Spleen (tissue), 11 donors: Measurements from ENCODE around the gene NIPAL3. TPM values are rescaled to one million over a fixed set of nuclear protein-coding genes. Genes with fewer than 3 reads are reported as not detected.

Source experiments
- DNase-seq: peaks from one replicate; pipeline ENCODE4 v3.0.0-alpha.2; 2020
- H3K27ac ChIP-seq, 8 donors: fragments of 200-600 bp; sonication (generic) in 7 of 8; 1 replicate in 4 of 8; 2 replicates in 4 of 8; pipeline versions ENCODE4 v1.5.0 to v1.8.0; 2016 to 2021; ENCODE audit warnings: inconsistent platforms in 4 of 8, mild to moderate bottlenecking in 4 of 8, moderate library complexity in 1 of 8
- H3K27me3 ChIP-seq, 7 donors: fragments of 200-600 bp; sonication (generic) in 6 of 7; replicated peaks in 1 of 7; 1 replicate in 4 of 7; 2 replicates in 3 of 7; pipeline versions ENCODE4 v1.5.0 to v1.8.0; 2016 to 2021; ENCODE audit warnings: inconsistent platforms in 3 of 7, mild to moderate bottlenecking in 1 of 7
- H3K36me3 ChIP-seq, 6 donors: fragments of 200-600 bp; sonication (generic) in 5 of 6; 1 replicate in 4 of 6; 2 replicates in 2 of 6; pipeline versions ENCODE4 v1.5.0 to v1.8.0; 2016 to 2021; ENCODE audit warnings: inconsistent platforms in 2 of 6
- H3K4me1 ChIP-seq, 6 donors: fragments of 200-600 bp; sonication (generic) in 5 of 6; 1 replicate in 3 of 6; 2 replicates in 3 of 6; pipeline versions ENCODE4 v1.5.0 to v1.8.0; 2016 to 2021; ENCODE audit warnings: inconsistent platforms in 3 of 6
- H3K4me3 ChIP-seq, 8 donors: fragments of 200-600 bp; sonication (generic) in 7 of 8; 1 replicate in 4 of 8; 2 replicates in 4 of 8; pipeline versions ENCODE4 v1.5.0 to v1.8.0; 2016 to 2021; ENCODE audit warnings: inconsistent platforms in 4 of 8, mild to moderate bottlenecking in 4 of 8, moderate library complexity in 2 of 8
- H3K9me3 ChIP-seq, 8 donors: fragments of 200-600 bp; sonication (generic) in 7 of 8; 1 replicate in 4 of 8; 2 replicates in 4 of 8; pipeline versions ENCODE4 v1.5.0 to v1.8.0; 2016 to 2021; ENCODE audit warnings: inconsistent platforms in 4 of 8
- CTCF ChIP-seq, 11 experiments: fragments of 200-600 bp in 7 of 11; fragments of 450-650 bp in 4 of 11; sonication (generic) in 4 of 11; IDR thresholded peaks in 8 of 11; conservative IDR thresholded peaks in 3 of 11; 1 replicate in 7 of 11; 2 replicates in 4 of 11; pipeline versions ENCODE4 v1.4.0 to v1.8.0; 2016 to 2021; ENCODE audit warnings: antibody characterized with exemption in 11 of 11, inconsistent platforms in 4 of 11, mild to moderate bottlenecking in 1 of 11
- POLR2A ChIP-seq, 3 donors: fragments of 450-650 bp; IDR thresholded peaks; one replicate each; pipeline ENCODE4 v1.5.1; 2017; ENCODE audit warnings: antibody characterized with exemption in 3 of 3, mild to moderate bottlenecking in 1 of 3
- POLR2AphosphoS5 ChIP-seq, 3 donors: sonication (generic); formaldehyde crosslinking; IDR thresholded peaks; one replicate each; pipeline ENCODE4 v1.5.1; 2017; ENCODE audit warnings: antibody characterized with exemption in 3 of 3
- WGBS, 5 donors: extraction: QIAGEN DNeasy Blood & Tissue Kit in 3 of 5; methylation state at CpG; one replicate each; pipeline versions ENCODE4 v1.1.5 to v1.1.7; 2013 to 2018; 5-methylcytosine and 5-hydroxymethylcytosine counted together
- intact Hi-C: fragments of 100-400 bp; cut with DNase I; formaldehyde crosslinking; loops from one replicate; pipeline ENCODE4 v1.15.0; 2023; ENCODE audit warnings: low total_unique reads
- polyA plus RNA-seq, 3 donors: library from polyadenylated mRNA; stranded (reverse); fragments of 200-250 nt; gene quantifications; one replicate each; pipeline ENCODE4 v1.2.1, GENCODE V29; 2013
- total RNA-seq, 7 donors: library from RNA; depleted of rRNA in 3 of 7; stranded (reverse); fragments of >200 nt in 3 of 7; fragmentation: NEBNext Ultra II Directional in 4 of 7; extraction: Animal tissue kit (Norgen Biotek cat#: 25700) in 4 of 7; gene quantifications; one replicate each; pipeline versions ENCODE4 v1.1.0 to v1.2.1, GENCODE V29; 2016 to 2021
- donor health status: healthy with polysubstance abuse.
- donor health status: DM: no; HTN: no; CAD: no; lungs with moderate emphysema.
- donor health status: DM: no; HTN: no; CAD: no.
- donor health status: Bipolar disorder and iron deficiency.
- donor health status: healthy.
- donor health status: DM: no; HTN: no; CAD: no.
- donor health status: DM: yes; HTN: yes; CAD: no.

Gene NIPAL3
- total and polyA plus RNA-seq, 10 donors, result 5.3 to 49.2 (median 24.7) TPM

GRCh38 chr1:24392982-24393650 lies 22.5 kb upstream of the NIPAL3 start:
- Histone ChIP-seq H3K4me3 (no peak overlapping the region), H3K27ac (peak overlapping the region in 5 of 8 donors; percentile 73 to 86 (median 78)), H3K9me3 (no peaks in the 10 kb centered on the region), H3K4me1 (peaks cover 8 to 44% (median 32%) of the 10 kb centered on the region in 6 donors), H3K36me3 (no peaks in the 10 kb centered on the region), H3K27me3 (no peaks in the 10 kb centered on the region)
- no peak for DNase-seq
- TF ChIP-seq CTCF (IDR thresholded peaks at IDR 0.05 in 8 of 11, conservative IDR thresholded peaks at IDR 0.05 in 3 of 11), result no peak
- no peak for TF ChIP-seq POLR2A (IDR thresholded peaks at IDR 0.05)
- TF ChIP-seq POLR2AphosphoS5 (IDR thresholded peaks at IDR 0.05), result no peak
- WGBS, 5 donors, result 68 to 79% (median 69%) methylated on average over 4 of the region's 4 CpGs
- intact Hi-C loops, result no loop called here

- intact Hi-C loops, result no loop called here
- H3K27ac ChIP-seq, result peak overlapping the region in 4 of 8 donors; percentile 73 to 86 (median 80)
- TF ChIP-seq CTCF (IDR thresholded peaks at IDR 0.05 in 8 of 11, conservative IDR thresholded peaks at IDR 0.05 in 3 of 11), result no peak
- no peak for TF ChIP-seq POLR2A (IDR thresholded peaks at IDR 0.05)
- no peak for TF ChIP-seq POLR2AphosphoS5 (IDR thresholded peaks at IDR 0.05)
Observed at GRCh38 chr1:24393892-24394291, 21.7 kb upstream of the NIPAL3 start.

GRCh38 chr1:24400065-24400464 lies 15.5 kb upstream of the NIPAL3 start:
- DNase-seq, result no peak
- Histone ChIP-seq H3K27me3 (no peaks in the 10 kb centered on the region), H3K4me3 (no peak overlapping the region), H3K9me3 (no peaks in the 10 kb centered on the region), H3K27ac (no peak overlapping the region), H3K36me3 (peaks cover 0 to 16% (median 3%) of the 10 kb centered on the region in 6 donors), H3K4me1 (no peaks in the 10 kb centered on the region)
- 71 to 93% (median 85%) methylated on average over 1 of the region's 1 CpG for WGBS, 5 donors
- TF ChIP-seq POLR2AphosphoS5 (IDR thresholded peaks at IDR 0.05) (no peak), CTCF (IDR thresholded peaks at IDR 0.05 in 8 of 11, conservative IDR thresholded peaks at IDR 0.05 in 3 of 11) (no peak), POLR2A (IDR thresholded peaks at IDR 0.05) (no peak)
- intact Hi-C loops, result no loop called here

More at GRCh38 chr1:24393892-24394291, 21.7 kb upstream of the NIPAL3 start:
- Histone ChIP-seq H3K27me3 (no peaks in the 10 kb centered on the region), H3K36me3 (no peaks in the 10 kb centered on the region), H3K4me3 (no peak overlapping the region), H3K9me3 (no peaks in the 10 kb centered on the region), H3K4me1 (peaks cover 8 to 44% (median 32%) of the 10 kb centered on the region in 6 donors)
- no peak for DNase-seq
- 75 to 85% (median 83%) methylated on average over 6 of the region's 6 CpGs for WGBS, 5 donors

GRCh38 chr1:24403806-24404205 lies 11.8 kb upstream of the NIPAL3 start:
- Histone ChIP-seq H3K4me3 (no peak overlapping the region), H3K9me3 (peaks cover 0 to 10% (median 3%) of the 10 kb centered on the region in 8 donors), H3K4me1 (no peaks in the 10 kb centered on the region), H3K36me3 (peaks cover 0 to 16% (median 3%) of the 10 kb centered on the region in 6 donors), H3K27me3 (no peaks in the 10 kb centered on the region), H3K27ac (no peak overlapping the region)
- 92 to 97% (median 94%) methylated on average over 4 of the region's 4 CpGs for WGBS, 5 donors
- intact Hi-C loops, result no loop called here
- TF ChIP-seq POLR2A (IDR thresholded peaks at IDR 0.05) (no peak), POLR2AphosphoS5 (IDR thresholded peaks at IDR 0.05) (no peak), CTCF (IDR thresholded peaks at IDR 0.05 in 8 of 11, conservative IDR thresholded peaks at IDR 0.05 in 3 of 11) (no peak)
- no peak for DNase-seq
